WTC11 (cell line): ENCODE data around the gene KRT6C. TPM values are rescaled to one million over a fixed set of nuclear protein-coding genes. Genes with fewer than 3 reads are reported as not detected.

Experiments
- ATAC-seq: fragments of 200-7000 bp; cut with Tn5 transposase; 2 replicates; pipeline ENCODE4 v1.10.0; 2021; ENCODE audit warnings: mild to moderate bottlenecking, moderate library complexity
- CTCF ChIA-PET: fragments of 300-600 bp; sonication (Branson Sonifier 250); formaldehyde crosslinking; loops from one replicate; lab custom pipeline; 2021; ENCODE audit warnings: antibody characterized with exemption; lab: Charles Lee
- POLR2A ChIA-PET: fragments of 350-600 bp; sonication (Branson Sonifier 250); formaldehyde crosslinking; loops from one replicate; lab custom pipeline; 2021; ENCODE audit warnings: antibody characterized with exemption; lab: Charles Lee
- DNase-seq: peaks from one replicate; pipeline ENCODE4 v3.0.0; 2021; ENCODE audit warnings: low spot score
- H3K27ac Mint-ChIP-seq: 2 replicates; pipeline ENCODE4 v1.8.0; 2021; ENCODE audit warnings: mixed read lengths
- H3K27me3 Mint-ChIP-seq: 2 replicates; pipeline ENCODE4 v1.8.0; 2021; ENCODE audit warnings: low read depth, mild to moderate bottlenecking, moderate library complexity, mixed read lengths
- H3K36me3 Mint-ChIP-seq: 2 replicates; pipeline ENCODE4 v1.8.0; 2021; ENCODE audit warnings: mixed read lengths
- H3K4me1 Mint-ChIP-seq: 2 replicates; pipeline ENCODE4 v1.8.0; 2022; ENCODE audit warnings: mixed read lengths
- H3K4me3 Mint-ChIP-seq: 2 replicates; pipeline ENCODE4 v1.8.0; 2021; ENCODE audit warnings: mild to moderate bottlenecking, moderate library complexity, mixed read lengths
- H3K9me3 Mint-ChIP-seq: 2 replicates; pipeline ENCODE4 v1.8.0; 2021; ENCODE audit warnings: mixed read lengths
- CBFB ChIP-seq: sonication (generic); formaldehyde crosslinking; IDR thresholded peaks from 2 replicates; pipeline ENCODE4 v1.8.1; 2022; ENCODE audit warnings: mild to moderate bottlenecking, low read depth, missing genetic modification reagents
- E2F1 ChIP-seq: sonication (generic); formaldehyde crosslinking; IDR thresholded peaks from 2 replicates; pipeline ENCODE4 v1.8.0; 2022; ENCODE audit warnings: mild to moderate bottlenecking, missing genetic modification reagents
- ELF4 ChIP-seq: sonication (generic); formaldehyde crosslinking; IDR thresholded peaks from 2 replicates; pipeline ENCODE4 v1.8.1; 2022; ENCODE audit warnings: low read depth, mild to moderate bottlenecking, moderate library complexity, missing genetic modification reagents
- GABPB1 ChIP-seq: sonication (generic); formaldehyde crosslinking; IDR thresholded peaks from 2 replicates; pipeline ENCODE4 v1.8.1; 2023; ENCODE audit warnings: mild to moderate bottlenecking, missing genetic modification reagents
- GTF2I ChIP-seq: fragments of 250-450 bp; sonication (Bioruptor Pico); conservative IDR thresholded peaks from 2 replicates; pipeline ENCODE4 v1.4.0; 2021; ENCODE audit warnings: mild to moderate bottlenecking
- IRF1 ChIP-seq: sonication (generic); formaldehyde crosslinking; IDR thresholded peaks from 2 replicates; pipeline ENCODE4 v1.8.0; 2023; ENCODE audit warnings: missing genetic modification reagents
- NFE2L1 ChIP-seq: sonication (generic); formaldehyde crosslinking; IDR thresholded peaks from 2 replicates; pipeline ENCODE4 v1.8.1; 2023; ENCODE audit warnings: missing genetic modification reagents
- NFYB ChIP-seq: sonication (generic); formaldehyde crosslinking; conservative IDR thresholded peaks from 2 replicates; pipeline ENCODE4 v1.8.0; 2022; ENCODE audit warnings: low read depth, missing genetic modification reagents
- NR2C2 ChIP-seq: sonication (generic); formaldehyde crosslinking; IDR thresholded peaks from 2 replicates; pipeline ENCODE4 v1.8.0; 2022; ENCODE audit warnings: mild to moderate bottlenecking, missing genetic modification reagents
- OVOL2 ChIP-seq: fragments of 250-450 bp; sonication (Bioruptor Pico); IDR thresholded peaks from 2 replicates; pipeline ENCODE4 v1.9.0; 2021; ENCODE audit warnings: mild to moderate bottlenecking, borderline replicate concordance
- PREB ChIP-seq: sonication (generic); formaldehyde crosslinking; IDR thresholded peaks from 2 replicates; pipeline ENCODE4 v1.8.1; 2022; ENCODE audit warnings: mild to moderate bottlenecking, missing genetic modification reagents, moderate library complexity, borderline replicate concordance
- SP1 ChIP-seq: sonication (generic); formaldehyde crosslinking; conservative IDR thresholded peaks from 2 replicates; pipeline ENCODE4 v1.8.1; 2022; ENCODE audit warnings: missing genetic modification reagents
- USF1 ChIP-seq: sonication (generic); formaldehyde crosslinking; IDR thresholded peaks from 2 replicates; pipeline ENCODE4 v1.8.0; 2022; ENCODE audit warnings: mild to moderate bottlenecking, missing genetic modification reagents
- ZBTB21 ChIP-seq: sonication (generic); formaldehyde crosslinking; IDR thresholded peaks from 2 replicates; pipeline ENCODE4 v1.8.1; 2023; ENCODE audit warnings: mild to moderate bottlenecking, missing genetic modification reagents, borderline replicate concordance
- ZBTB43 ChIP-seq: sonication (generic); formaldehyde crosslinking; IDR thresholded peaks from 2 replicates; pipeline ENCODE4 v1.8.1; 2023; ENCODE audit warnings: mild to moderate bottlenecking, missing genetic modification reagents
- ZNF263 ChIP-seq: sonication (generic); formaldehyde crosslinking; IDR thresholded peaks from 2 replicates; pipeline ENCODE4 v1.8.1; 2022; ENCODE audit warnings: low read depth, mild to moderate bottlenecking, moderate library complexity, missing genetic modification reagents
- ZNF416 ChIP-seq: fragments of 250-450 bp; sonication (Bioruptor Pico); IDR thresholded peaks from 2 replicates; pipeline ENCODE4 v1.9.0; 2021; ENCODE audit warnings: mild to moderate bottlenecking, inconsistent platforms
- total RNA-seq: library from RNA; stranded (reverse); gene quantifications from 3 replicates; pipeline ENCODE4 v1.2.3, GENCODE V29; 2021
- TF ChIP-seq, protein P1 (sequence below): sonication (generic); formaldehyde crosslinking; IDR thresholded peaks from 2 replicates; pipeline ENCODE4 v1.8.1; 2022; ENCODE audit warnings: low read depth, mild to moderate bottlenecking, moderate library complexity, missing genetic modification reagents, borderline replicate concordance
- TF ChIP-seq, protein P2 (sequence below): sonication (generic); formaldehyde crosslinking; IDR thresholded peaks from 2 replicates; pipeline ENCODE4 v1.8.0; 2022; ENCODE audit warnings: missing genetic modification reagents
- TF ChIP-seq, protein P3 (sequence below): fragments of 250-450 bp; sonication (Bioruptor Pico); IDR thresholded peaks from 2 replicates; pipeline ENCODE4 v1.9.0; 2021; ENCODE audit warnings: moderate library complexity, mild to moderate bottlenecking, inconsistent platforms, borderline replicate concordance
- TF ChIP-seq, protein P4 (sequence below): sonication (generic); formaldehyde crosslinking; conservative IDR thresholded peaks from 2 replicates; pipeline ENCODE4 v1.8.1; 2022; ENCODE audit warnings: mild to moderate bottlenecking, missing genetic modification reagents
- TF ChIP-seq, protein P5 (sequence below): sonication (generic); formaldehyde crosslinking; IDR thresholded peaks from 2 replicates; pipeline ENCODE4 v1.8.1; 2023; ENCODE audit warnings: mild to moderate bottlenecking, missing genetic modification reagents
- TF ChIP-seq, protein P6 (sequence below): sonication (generic); formaldehyde crosslinking; IDR thresholded peaks from 2 replicates; pipeline ENCODE4 v1.8.1; 2023; ENCODE audit warnings: mild to moderate bottlenecking, missing genetic modification reagents, moderate library complexity

Gene KRT6C
- total RNA-seq, 1 experiment from 2014 or later = not detected

GRCh38 chr12:52464897-52465296, 8.7 kb downstream of the KRT6C start (continued):
- TF ChIP-seq, protein P1, sequence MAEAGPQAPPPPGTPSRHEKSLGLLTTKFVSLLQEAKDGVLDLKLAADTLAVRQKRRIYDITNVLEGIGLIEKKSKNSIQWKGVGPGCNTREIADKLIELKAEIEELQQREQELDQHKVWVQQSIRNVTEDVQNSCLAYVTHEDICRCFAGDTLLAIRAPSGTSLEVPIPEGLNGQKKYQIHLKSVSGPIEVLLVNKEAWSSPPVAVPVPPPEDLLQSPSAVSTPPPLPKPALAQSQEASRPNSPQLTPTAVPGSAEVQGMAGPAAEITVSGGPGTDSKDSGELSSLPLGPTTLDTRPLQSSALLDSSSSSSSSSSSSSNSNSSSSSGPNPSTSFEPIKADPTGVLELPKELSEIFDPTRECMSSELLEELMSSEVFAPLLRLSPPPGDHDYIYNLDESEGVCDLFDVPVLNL = no peak
- TF ChIP-seq GABPB1 (CRISPR knock-in tag) (no peak), ZNF263 (CRISPR knock-in tag) (no peak), CBFB (CRISPR knock-in tag) (no peak), ELF4 (CRISPR knock-in tag) (no peak), NFE2L1 (CRISPR knock-in tag) (no peak)
- TF ChIP-seq, protein P2, sequence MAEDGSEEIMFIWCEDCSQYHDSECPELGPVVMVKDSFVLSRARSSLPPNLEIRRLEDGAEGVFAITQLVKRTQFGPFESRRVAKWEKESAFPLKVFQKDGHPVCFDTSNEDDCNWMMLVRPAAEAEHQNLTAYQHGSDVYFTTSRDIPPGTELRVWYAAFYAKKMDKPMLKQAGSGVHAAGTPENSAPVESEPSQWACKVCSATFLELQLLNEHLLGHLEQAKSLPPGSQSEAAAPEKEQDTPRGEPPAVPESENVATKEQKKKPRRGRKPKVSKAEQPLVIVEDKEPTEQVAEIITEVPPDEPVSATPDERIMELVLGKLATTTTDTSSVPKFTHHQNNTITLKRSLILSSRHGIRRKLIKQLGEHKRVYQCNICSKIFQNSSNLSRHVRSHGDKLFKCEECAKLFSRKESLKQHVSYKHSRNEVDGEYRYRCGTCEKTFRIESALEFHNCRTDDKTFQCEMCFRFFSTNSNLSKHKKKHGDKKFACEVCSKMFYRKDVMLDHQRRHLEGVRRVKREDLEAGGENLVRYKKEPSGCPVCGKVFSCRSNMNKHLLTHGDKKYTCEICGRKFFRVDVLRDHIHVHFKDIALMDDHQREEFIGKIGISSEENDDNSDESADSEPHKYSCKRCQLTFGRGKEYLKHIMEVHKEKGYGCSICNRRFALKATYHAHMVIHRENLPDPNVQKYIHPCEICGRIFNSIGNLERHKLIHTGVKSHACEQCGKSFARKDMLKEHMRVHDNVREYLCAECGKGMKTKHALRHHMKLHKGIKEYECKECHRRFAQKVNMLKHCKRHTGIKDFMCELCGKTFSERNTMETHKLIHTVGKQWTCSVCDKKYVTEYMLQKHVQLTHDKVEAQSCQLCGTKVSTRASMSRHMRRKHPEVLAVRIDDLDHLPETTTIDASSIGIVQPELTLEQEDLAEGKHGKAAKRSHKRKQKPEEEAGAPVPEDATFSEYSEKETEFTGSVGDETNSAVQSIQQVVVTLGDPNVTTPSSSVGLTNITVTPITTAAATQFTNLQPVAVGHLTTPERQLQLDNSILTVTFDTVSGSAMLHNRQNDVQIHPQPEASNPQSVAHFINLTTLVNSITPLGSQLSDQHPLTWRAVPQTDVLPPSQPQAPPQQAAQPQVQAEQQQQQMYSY (CRISPR knock-in tag) = no peak
- TF ChIP-seq, protein P3, sequence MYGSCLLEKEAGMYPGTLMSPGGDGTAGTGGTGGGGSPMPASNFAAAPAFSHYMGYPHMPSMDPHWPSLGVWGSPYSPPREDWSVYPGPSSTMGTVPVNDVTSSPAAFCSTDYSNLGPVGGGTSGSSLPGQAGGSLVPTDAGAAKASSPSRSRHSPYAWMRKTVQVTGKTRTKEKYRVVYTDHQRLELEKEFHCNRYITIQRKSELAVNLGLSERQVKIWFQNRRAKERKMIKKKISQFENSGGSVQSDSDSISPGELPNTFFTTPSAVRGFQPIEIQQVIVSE (CRISPR knock-in tag) = no peak

- TF ChIP-seq, protein P4, sequence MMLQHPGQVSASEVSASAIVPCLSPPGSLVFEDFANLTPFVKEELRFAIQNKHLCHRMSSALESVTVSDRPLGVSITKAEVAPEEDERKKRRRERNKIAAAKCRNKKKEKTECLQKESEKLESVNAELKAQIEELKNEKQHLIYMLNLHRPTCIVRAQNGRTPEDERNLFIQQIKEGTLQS (CRISPR knock-in tag) = no peak
- TF ChIP-seq, protein P5, sequence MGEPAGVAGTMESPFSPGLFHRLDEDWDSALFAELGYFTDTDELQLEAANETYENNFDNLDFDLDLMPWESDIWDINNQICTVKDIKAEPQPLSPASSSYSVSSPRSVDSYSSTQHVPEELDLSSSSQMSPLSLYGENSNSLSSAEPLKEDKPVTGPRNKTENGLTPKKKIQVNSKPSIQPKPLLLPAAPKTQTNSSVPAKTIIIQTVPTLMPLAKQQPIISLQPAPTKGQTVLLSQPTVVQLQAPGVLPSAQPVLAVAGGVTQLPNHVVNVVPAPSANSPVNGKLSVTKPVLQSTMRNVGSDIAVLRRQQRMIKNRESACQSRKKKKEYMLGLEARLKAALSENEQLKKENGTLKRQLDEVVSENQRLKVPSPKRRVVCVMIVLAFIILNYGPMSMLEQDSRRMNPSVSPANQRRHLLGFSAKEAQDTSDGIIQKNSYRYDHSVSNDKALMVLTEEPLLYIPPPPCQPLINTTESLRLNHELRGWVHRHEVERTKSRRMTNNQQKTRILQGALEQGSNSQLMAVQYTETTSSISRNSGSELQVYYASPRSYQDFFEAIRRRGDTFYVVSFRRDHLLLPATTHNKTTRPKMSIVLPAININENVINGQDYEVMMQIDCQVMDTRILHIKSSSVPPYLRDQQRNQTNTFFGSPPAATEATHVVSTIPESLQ (CRISPR knock-in tag) = no peak
- TF ChIP-seq, protein P6, sequence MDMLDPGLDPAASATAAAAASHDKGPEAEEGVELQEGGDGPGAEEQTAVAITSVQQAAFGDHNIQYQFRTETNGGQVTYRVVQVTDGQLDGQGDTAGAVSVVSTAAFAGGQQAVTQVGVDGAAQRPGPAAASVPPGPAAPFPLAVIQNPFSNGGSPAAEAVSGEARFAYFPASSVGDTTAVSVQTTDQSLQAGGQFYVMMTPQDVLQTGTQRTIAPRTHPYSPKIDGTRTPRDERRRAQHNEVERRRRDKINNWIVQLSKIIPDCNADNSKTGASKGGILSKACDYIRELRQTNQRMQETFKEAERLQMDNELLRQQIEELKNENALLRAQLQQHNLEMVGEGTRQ = no peak
- no peak for TF ChIP-seq USF1
- no peak for TF ChIP-seq PREB (CRISPR knock-in tag)
- TF ChIP-seq E2F1 (CRISPR knock-in tag) = no peak
- TF ChIP-seq OVOL2 (CRISPR knock-in tag) = no peak
- TF ChIP-seq ZBTB43 (CRISPR knock-in tag) = no peak
- no peak for TF ChIP-seq IRF1 (CRISPR knock-in tag)
- TF ChIP-seq ZNF416 (CRISPR knock-in tag) = no peak
- TF ChIP-seq SP1 (CRISPR knock-in tag) = no peak
- TF ChIP-seq ZBTB21 (CRISPR knock-in tag) = no peak
- TF ChIP-seq NR2C2 = no peak
- no peak for TF ChIP-seq NFYB (CRISPR knock-in tag)
- no peak for TF ChIP-seq GTF2I (CRISPR knock-in tag)
- Mint-ChIP-seq H3K4me3 (no peak overlapping the region), H3K27ac (no peak overlapping the region), H3K27me3 (no peaks in the 10 kb centered on the region; the same call in 1 of the 2 replicates), H3K9me3 (peaks cover 9% of the 10 kb centered on the region), H3K4me1 (no peaks in the 10 kb centered on the region), H3K36me3 (no peaks in the 10 kb centered on the region)
- DNase-seq = no peak
- ChIA-PET CTCF (interaction anchor here (0.6 to 1.1 kb wide), 4 partner anchors 48 to 101 kb away, joined by 3 to 12 read pairs (median 4); no protein-coding TSS in a partner anchor), POLR2A (no interaction called here)
- ATAC-seq = no peak; the same call in 1 of the 2 replicates
These were observed 11.9 kb downstream of the KRT6C start for GRCh38 chr12:52461693-52462092.
